Measurements from ENCODE around the gene ADAM33.

GRCh38 chr20:3719046-3719445 lies 37.2 kb upstream of the ADAM33 start:
- no peak for TF ChIP-seq GATA2 (IDR thresholded peaks at IDR 0.05; ENCODE audit: low read depth, low read length)
- no peak for TF ChIP-seq GATA3 (IDR thresholded peaks at IDR 0.05; ENCODE audit: low read depth, low read length)
